SIG-M5 (cell line): Measurements from ENCODE around the gene YJU2.
"Not testable (repeated sequence)": the region's sequence is repeated elsewhere in the genome, so short reads cannot be mapped to it uniquely, and the experiment has no call there.

Experiments
- DNase-seq: peaks from one replicate; lab custom pipeline; 2025; lab: John Stamatoyannopoulos, UW

YJU2 gene

GRCh38 chr19:4228765-4229178, 18.1 kb upstream of the YJU2 start:
- DNase-seq = no peak

DNA sequence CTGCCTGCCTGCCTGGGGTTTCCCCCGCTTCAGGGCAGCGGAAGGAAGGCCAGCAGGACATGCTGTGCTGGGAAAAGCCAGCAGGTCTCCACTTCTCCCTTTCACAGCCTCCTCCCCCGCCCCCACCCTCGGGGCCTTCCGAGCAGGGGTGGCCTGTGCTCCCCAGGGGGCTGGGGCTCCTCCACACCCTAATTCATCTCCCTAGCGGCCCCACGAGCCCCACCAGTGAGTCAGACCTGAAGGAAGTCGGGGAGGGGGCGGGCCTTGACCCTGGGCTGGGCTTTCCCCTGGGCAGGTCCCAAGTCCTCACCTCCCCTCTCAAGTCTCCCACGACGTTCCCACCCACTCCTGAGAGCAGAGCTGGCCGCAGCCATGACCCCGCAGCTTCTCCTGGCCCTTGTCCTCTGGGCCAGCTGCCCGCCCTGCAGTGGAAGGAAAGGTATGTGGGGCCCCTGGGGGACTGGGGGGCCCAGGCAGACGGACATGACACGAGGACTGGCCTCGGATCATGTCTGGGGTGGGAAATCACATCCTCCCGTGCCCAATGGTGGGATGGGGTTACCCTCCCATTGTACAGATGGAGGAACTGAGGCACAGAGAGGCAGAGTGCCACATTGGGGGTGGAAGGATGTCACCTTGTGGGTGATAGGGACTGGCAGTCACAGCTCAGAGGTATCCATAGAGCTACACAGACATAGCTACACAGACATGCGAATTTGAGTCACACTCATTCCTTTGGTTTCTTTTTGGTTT, 17.5 kb upstream of the YJU2 start, which contains the start of gene EBI3:
Gene EBI3 (plus strand): TSS at position 345 of the 753 bp plus-strand sequence. CDS start 28 bp downstream, at position 373.
- DNase-seq = no peak

GRCh38 chr19:4230237-4230636, 16.6 kb upstream of the YJU2 start:
- not testable (repeated sequence) for DNase-seq

DNA sequence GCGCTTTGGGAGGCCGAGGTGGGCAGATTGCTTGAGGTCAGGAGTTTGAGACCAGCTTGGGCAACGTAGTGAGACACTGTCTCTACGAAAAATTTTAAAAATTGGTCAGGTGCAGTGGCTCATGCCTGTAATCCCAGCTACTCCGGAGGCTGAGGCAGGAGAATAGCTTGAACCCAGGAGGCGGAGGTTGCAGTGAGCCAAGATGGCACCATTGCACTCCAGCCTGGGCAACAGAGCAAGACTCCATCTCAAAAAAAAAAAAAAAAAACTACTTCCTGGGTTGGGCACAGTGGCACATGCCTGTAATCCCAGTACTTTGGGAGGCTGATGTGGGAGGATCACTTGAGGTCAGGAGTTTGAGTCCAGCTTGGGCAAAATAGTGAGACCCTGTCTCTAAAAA, 15.4 kb upstream of the YJU2 start:
- not testable (repeated sequence) for DNase-seq

DNA sequence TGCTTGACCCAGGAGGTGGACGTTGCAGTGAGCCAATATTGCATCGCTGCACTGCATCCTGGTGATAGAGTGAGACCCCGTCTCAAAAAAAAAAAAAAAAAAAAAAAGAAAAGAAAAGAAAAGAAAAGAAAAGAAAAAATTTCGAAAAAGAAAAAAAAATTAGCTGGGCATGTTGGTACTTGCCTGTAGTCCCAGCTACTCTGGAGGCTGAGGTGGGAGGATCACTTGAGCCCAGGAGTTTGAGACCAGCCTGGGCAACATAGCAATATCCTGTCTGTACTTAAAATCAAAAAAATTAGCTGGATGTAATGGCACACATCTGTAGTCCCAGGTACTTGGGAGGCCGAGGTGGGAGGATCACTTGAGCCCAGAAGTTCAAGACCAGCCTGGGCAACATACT, 14.7 kb upstream of the YJU2 start:
- not testable (repeated sequence) for DNase-seq

DNA sequence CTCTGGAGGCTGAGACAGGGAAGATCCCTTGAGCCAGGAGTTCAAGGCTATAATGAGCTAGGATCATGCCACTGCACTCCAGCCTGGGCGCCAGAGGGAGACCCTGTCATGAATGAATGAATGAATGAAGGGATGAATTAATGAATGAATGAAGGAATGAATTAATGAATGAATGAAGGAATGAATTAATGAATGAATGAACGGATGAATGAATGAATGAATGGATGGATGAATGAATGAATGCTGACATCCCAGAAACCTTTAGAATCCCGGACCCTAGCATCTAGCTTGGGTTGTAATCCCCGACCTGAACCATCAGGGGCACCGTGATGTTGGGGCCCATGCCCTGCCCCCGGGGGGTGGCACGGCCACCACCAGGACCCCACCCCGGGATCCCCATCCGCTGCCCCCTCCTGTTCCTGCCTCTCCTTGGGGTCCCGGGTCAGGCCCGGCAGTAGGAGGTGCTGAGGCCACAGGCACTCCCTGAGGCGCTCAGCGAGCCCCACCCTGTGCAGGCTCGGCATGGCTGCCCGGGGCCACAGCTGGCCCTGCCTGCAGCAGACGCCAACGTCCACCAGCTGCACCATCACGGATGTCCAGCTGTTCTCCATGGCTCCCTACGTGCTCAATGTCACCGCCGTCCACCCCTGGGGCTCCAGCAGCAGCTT, 14.1 kb upstream of the YJU2 start:
- no peak for DNase-seq

GRCh38 chr19:4233282-4233853, 13.5 kb upstream of the YJU2 start:
- DNase-seq = no peak

- DNase-seq = no peak
Measured at GRCh38 chr19:4234142-4234861, 12.6 kb upstream of the YJU2 start.

DNA sequence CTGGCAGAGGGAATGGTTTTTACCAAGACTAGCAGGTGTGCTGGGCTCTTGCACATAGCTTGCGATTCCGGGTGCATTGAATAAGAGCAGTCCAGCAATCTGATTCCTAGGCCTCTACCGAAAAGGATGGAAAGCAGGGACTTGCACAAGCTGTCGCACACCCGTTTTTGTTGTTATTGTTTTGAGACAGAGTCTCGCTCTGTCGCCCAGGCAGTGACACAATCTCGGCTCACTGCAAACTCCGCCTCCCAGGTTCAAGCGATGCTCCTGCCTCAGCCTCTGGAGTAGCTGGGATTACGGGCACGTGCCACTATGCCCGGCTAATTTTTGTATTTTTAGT, 12.0 kb upstream of the YJU2 start:
- DNase-seq = no peak

- not testable (repeated sequence) for DNase-seq
Measured at GRCh38 chr19:4237510-4237909, 9.4 kb upstream of the YJU2 start.

GRCh38 chr19:4238831-4239230, 8.0 kb upstream of the YJU2 start:
- no peak for DNase-seq

DNA sequence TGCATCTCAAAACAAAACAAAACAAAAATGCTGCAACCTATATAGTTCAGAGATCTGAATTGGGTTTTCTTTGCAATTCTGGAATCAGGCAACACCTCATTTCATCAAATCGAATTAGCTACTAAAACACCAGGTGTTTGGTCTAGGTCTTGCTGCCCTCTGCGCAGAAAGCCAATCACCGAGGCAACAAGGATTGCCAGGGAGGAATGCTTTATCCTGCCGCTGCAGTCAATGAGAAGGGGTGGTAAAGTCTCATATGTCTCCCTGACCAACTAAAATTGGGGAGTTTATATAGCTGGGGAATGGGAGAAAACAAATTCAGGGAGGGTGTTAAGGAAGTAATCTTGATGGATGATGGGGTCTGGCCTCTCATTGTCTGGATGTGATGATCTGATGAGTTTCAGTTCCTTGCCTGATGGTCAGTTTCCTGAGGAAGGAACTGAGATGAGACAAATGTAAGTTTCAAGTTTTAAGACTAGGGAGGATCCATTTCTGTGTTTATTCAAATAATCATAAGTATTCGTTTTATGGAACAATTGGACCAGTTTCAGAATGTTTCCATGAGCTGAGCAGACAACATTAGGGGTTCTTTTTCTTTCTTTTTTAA, 5.0 kb upstream of the YJU2 start:
- no peak for DNase-seq

DNA sequence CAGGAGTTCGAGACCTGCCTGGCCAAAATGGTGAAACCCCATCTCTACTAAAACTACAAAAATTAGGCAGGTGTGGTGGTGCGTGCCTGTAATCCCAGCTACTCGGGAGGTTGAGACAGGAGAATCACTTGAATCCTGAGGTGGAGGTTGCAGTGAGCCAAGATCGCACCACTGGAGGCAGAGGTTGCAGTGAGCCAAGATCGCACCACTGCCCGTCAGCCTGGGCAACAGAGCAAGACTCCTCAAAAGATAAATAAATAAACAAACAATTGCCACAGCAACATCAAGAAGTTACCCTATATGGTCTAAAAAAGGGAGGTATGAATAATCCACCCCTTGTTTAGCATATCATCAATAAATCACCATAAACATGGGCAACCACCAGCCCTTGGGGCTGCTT, 942 bp upstream of the YJU2 start:
- not testable (repeated sequence) for DNase-seq

- no peak for DNase-seq
Measured at GRCh38 chr19:4256563-4256962, 9.7 kb downstream of the YJU2 start.

DNA sequence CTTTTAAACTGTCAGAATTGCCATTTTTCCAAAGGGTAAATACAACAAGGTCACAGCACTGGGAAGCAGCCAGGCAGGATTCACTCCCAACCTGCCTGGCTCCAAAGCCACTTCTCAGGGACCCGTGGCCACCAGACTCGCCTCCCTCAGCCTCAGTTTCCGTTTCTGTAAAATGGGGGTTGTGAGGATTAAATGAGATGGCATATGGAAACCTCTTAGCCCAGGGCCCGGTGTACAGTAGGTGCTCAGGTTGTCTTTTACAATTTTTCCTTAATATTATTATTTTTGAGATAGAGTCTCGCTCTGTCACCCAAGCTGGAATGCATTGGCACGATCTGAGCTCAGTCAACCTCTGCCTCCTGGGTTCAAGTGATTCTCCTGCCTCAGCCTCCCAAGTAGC, 10.1 kb downstream of the YJU2 start:
- DNase-seq = no peak

GRCh38 chr19:4258181-4258580, 11.3 kb downstream of the YJU2 start:
- DNase-seq = no peak

DNA sequence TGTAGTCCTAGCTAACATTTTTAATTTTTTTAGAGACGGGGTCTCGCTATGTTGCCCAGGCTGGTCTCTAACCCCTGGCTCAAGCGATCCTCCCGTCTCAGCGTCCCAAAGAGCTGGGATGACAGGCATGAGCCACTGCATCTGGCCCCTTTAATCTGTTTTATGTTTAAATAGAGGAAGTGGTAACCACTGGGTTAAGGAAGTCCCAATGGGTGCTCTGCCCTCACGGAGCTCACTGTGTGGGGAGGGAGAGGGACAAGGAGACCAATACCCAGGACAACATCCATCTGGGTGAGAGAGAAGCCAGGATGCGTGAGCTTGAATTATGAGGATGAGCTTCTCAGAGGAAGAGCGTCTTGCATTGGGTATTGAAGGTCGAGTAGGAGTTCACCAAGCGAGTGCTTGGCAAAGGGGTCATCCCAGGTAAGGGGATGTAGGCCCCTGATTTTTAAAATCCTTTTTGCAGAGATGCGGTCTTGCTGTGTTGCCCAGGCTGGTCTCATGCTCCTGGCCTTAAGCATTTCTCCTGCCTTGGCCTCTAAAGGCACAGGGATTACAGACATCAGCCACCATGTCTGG, 13.8 kb downstream of the YJU2 start:
- DNase-seq = no peak

DNA sequence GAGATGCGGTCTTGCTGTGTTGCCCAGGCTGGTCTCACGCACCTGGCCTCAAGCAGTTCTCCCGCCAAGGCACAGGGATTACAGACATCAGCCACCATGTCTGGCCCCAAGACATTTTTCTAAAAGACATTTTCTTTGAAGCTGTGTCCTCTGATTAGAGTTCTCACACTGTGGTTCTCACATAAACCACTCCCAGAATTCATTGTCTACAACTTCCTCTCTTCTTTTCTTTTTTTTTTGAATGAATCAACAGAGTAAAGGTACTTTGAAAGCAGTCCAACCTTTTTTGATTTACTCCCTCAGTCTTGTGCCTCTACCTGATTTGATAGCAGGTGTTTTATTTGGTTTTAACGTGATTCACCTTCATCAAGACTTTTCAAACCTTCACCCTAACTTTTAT, 17.9 kb downstream of the YJU2 start:
- no peak for DNase-seq

DNA sequence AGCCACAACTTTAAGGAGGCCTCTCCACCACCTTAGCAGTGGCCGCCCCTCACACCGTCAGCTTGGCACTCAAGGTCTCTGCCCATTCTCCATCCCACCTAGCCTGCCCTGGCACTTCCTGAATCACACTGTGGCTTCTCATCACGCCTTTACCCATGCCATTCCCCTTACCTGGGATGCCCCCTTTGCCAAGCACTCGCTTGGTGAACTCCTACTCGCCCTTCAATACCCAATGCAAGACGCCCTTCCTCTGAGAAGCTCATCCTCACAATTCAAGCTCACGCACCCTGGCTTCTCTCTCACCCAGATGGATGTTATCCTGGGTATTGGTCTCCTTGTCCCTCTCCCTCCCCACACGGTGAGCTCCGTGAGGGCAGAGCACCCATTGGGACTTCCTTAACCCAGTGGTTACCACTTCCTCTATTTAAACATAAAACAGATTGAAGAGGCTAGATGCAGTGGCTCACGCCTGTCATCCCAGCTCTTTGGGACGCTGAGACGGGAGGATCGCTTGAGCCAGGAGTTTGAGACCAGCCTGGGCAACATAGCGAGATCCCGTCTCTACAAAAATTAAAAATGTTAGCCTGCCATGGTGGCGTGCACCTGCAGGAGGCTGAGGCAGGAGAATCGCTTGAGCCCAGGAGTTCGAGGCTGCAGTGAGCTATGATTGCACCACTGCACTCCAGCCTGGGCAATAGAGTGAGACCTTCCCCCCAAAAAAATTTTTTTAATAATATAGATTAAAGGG, 19.5 kb downstream of the YJU2 start:
- no peak for DNase-seq

- DNase-seq = no peak
Measured at GRCh38 chr19:4267101-4267900, 20.4 kb downstream of the YJU2 start.
